OCI-LY1 (cell line): ENCODE results near the gene OTOP3.

Experiments used
- EZH2 ChIP-seq: fragments of 200-600 bp; sonication (generic), shearing (Covaris generic); IDR thresholded peaks from 2 replicates; pipeline ENCODE4 v1.8.0; 2017; ENCODE audit warnings: borderline replicate concordance, mixed run types, mild to moderate bottlenecking, antibody characterized with exemption, low read length, moderate library complexity, mixed read lengths
- TF ChIP-seq, protein P1 (sequence below): fragments of 200-600 bp; sonication (generic), shearing (Covaris generic); IDR thresholded peaks from 2 replicates; pipeline ENCODE4 v1.5.1; 2017; ENCODE audit warnings: mild to moderate bottlenecking, antibody characterized with exemption, low read length, moderate library complexity, mixed read lengths

DNA sequence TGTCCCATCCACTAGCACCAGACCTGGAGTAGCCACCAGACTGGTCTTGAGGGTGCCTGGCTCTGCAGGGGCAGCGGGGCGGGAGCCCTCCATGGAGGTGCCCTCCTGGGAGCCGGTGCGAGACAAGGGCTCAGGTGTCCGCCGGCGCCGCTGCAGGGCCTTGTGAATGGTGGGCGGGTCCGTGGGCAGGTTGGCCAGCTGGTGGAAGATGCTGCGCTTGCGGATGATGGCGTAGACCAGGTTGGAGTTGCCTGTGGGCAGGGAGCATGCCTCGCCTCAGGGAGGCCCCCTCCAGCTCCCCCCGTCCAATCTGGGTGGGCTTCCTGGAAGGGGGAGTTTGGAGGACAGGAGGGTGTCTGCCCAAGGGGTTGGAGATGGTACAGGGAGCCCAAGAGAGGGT lies 18.4 kb downstream of the OTOP3 start:
- TF ChIP-seq, protein P1, sequence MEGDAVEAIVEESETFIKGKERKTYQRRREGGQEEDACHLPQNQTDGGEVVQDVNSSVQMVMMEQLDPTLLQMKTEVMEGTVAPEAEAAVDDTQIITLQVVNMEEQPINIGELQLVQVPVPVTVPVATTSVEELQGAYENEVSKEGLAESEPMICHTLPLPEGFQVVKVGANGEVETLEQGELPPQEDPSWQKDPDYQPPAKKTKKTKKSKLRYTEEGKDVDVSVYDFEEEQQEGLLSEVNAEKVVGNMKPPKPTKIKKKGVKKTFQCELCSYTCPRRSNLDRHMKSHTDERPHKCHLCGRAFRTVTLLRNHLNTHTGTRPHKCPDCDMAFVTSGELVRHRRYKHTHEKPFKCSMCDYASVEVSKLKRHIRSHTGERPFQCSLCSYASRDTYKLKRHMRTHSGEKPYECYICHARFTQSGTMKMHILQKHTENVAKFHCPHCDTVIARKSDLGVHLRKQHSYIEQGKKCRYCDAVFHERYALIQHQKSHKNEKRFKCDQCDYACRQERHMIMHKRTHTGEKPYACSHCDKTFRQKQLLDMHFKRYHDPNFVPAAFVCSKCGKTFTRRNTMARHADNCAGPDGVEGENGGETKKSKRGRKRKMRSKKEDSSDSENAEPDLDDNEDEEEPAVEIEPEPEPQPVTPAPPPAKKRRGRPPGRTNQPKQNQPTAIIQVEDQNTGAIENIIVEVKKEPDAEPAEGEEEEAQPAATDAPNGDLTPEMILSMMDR = no peak
- no peak for TF ChIP-seq EZH2
